Fibroblast of the aortic adventitia (primary cell): ENCODE data around the gene FBF1. TPM values are rescaled to one million over a fixed set of nuclear protein-coding genes. Genes with fewer than 3 reads are reported as not detected.

Experiments
- DNase-seq: peaks from one replicate; pipeline ENCODE4 v3.0.0-alpha.2; 2010; ENCODE audit warnings: low read depth
- H3K4me3 ChIP-seq: 2 replicates; pipeline ENCODE4 v1.5.1; 2011; ENCODE audit warnings: low read depth, mild to moderate bottlenecking, control low read depth, low read length, moderate library complexity
- total RNA-seq: library from RNA; depleted of rRNA; stranded (reverse); fragments of >200 nt; gene quantifications from 2 replicates; pipeline ENCODE4 v1.2.3, GENCODE V29; 2012; ENCODE audit warnings: low replicate concordance
- TF ChIP-seq, protein P1 (sequence below): IDR thresholded peaks from 2 replicates; pipeline ENCODE4 v1.5.1; 2011; ENCODE audit warnings: mild to moderate bottlenecking, low read length, control low read depth, inconsistent platforms; ENCODE audit not compliant: insufficient read depth

FBF1 gene
- total RNA-seq, 1 donor: 14.1 TPM

DNA sequence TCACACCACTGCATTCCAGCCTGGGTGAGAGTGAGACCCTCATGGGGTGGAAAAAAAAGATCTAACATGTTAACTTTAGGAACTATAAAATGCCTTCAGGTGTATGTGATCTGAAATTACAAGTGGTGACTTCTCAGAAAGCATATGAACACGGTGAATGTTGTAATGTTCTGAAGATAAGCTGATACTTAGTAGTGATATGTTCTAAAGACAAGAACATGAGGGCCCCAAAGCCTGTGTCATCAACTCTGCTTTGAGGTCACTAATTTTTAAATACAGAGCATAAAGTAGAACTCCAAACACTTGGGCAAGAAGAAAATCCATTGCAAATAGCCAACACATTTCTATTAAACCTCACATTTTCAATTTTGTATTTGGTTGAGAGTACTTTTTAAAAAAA lies 2.6 kb upstream of the FBF1 start:
- H3K4me3 ChIP-seq: no peak overlapping the region
- TF ChIP-seq, protein P1, sequence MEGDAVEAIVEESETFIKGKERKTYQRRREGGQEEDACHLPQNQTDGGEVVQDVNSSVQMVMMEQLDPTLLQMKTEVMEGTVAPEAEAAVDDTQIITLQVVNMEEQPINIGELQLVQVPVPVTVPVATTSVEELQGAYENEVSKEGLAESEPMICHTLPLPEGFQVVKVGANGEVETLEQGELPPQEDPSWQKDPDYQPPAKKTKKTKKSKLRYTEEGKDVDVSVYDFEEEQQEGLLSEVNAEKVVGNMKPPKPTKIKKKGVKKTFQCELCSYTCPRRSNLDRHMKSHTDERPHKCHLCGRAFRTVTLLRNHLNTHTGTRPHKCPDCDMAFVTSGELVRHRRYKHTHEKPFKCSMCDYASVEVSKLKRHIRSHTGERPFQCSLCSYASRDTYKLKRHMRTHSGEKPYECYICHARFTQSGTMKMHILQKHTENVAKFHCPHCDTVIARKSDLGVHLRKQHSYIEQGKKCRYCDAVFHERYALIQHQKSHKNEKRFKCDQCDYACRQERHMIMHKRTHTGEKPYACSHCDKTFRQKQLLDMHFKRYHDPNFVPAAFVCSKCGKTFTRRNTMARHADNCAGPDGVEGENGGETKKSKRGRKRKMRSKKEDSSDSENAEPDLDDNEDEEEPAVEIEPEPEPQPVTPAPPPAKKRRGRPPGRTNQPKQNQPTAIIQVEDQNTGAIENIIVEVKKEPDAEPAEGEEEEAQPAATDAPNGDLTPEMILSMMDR: no peak
- DNase-seq: no peak

DNA sequence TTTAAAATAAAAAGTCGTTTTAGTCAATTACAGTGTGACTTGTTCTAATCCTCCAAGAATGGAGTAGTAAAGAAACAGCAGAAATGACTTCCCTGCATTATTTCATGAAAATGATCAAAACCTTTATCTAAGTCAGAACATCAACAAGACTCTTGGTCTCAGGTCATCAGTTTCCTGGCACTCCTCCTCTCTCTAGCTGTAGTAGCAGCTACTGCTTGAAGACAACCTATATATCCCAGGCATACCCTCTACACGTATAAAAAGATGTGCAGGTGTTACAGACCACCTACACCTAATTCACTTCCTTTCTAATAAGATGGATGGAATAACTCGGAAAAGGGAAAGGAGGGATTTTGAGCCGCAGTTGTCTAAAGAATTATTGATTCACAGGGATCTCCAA lies 1.6 kb upstream of the FBF1 start:
- H3K4me3 ChIP-seq: no peak overlapping the region
- TF ChIP-seq, protein P1: no peak
- DNase-seq: no peak

DNA sequence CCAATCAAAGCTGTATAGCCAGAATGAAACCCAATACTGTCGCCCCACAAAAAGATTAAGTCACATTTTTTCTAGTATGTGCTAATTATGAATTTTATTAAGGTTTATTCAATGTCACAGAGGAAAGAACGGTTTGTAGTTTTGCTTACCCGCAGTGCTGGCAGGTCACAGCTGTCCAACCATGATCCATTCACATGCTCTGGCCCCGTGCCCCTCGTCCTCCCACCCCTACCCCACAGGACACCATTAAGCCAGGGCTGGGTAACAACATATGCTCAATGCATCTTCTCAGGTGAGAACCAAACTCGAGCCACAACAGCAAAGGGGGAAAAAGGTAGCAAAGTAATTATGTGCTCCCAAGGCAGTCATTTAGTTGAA lies 589 bp upstream of the FBF1 start:
- no peak for DNase-seq
- TF ChIP-seq, protein P1: no peak
- peak overlapping the region; percentile 55 for H3K4me3 ChIP-seq

DNA sequence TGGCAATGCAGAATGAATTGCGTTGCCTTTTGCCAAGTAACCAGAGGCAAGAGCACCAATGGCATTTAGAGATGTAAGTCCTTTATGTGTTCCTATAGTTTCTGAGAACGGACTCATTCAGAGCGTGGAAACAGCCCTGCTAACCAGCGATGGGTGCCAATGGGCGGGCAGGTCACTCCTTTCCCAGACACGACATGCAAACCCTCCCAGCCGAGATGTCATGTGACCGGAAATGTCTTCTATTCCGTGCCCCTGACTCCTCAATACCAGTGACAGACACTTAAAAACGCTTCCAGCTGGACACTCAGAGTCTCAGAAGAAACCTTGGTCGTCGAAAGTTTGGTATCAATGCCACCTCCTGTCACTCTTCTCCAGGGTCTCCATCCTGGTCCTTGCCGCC lies 3.2 kb downstream of the FBF1 start:
- H3K4me3 ChIP-seq: no peak overlapping the region
- TF ChIP-seq, protein P1: no peak
- DNase-seq: no peak

DNA sequence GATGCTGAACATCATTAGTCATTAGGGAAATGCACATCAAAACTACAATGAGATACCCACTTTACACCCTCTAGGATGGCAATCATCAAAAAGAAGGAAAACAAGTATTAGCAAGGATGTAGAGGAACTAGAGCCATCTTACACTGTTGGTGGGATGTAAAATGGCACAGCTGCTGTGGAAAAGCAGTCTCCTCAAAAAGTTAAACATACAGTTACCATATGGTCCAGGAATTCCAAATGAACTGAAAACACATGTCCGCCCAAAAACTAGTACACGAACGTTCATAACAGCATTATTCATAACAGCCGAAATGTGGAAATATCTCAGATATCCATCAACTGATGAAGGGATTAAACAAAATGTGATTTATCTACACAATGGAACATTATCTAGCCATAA lies 7.0 kb downstream of the FBF1 start:
- H3K4me3 ChIP-seq: no peak overlapping the region
- DNase-seq: no peak
- TF ChIP-seq, protein P1: no peak

DNA sequence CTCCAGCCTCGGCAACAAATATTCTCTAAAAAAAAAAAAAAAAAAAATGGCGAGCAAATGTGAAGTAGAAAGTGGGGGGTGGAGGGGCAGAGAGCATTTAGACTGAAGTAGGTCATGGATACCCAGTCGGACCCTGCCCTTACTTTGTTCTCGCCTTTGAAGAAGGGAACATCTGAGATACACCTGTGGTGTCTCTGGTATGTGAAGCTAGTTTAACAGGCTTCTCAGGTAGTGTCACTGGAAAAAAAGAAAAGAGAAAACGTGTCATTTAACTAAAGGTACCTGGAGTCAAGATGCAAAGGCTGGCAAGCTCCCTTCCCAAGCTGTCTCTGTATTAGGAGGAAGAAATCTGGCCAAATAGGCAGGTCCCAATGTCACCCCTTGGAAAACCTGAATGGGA lies 8.0 kb downstream of the FBF1 start:
- TF ChIP-seq, protein P1: no peak
- no peak for DNase-seq
- no peak overlapping the region for H3K4me3 ChIP-seq

DNA sequence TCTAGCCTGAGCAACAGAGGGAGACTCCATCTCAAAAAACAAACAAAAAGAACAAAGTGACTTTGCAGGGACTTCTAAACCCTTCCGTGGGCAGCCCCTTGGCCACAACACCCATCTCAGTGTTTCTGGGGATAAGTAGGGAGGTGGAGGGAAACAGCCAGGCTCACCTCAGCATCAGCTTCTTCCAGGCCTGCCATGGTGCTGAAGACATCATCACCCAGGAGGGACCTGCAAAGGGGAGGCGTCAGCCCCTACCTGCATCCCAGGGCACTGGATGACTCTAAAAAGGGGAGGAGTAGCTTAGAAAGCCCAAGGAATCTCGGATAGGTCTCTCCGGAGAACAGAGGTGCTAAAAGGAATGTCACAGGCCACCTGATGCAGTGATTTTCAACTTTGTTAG lies 9.8 kb downstream of the FBF1 start:
- DNase-seq: no peak
- TF ChIP-seq, protein P1: no peak
- no peak overlapping the region for H3K4me3 ChIP-seq
